GM21367 (cell line): ENCODE measurements around the gene RTN4R.

Experiments used
- ATAC-seq: cut with Tn5 transposase; IDR thresholded peaks from one replicate; pipeline ENCODE4 v1.9.1; 2021; ENCODE audit not compliant: unreplicated experiment

The RTN4R gene

GRCh38 chr22:20231514-20232236 lies 36.4 kb downstream of the RTN4R start:
- no peak for ATAC-seq

- ATAC-seq, result no peak
Measured at GRCh38 chr22:20230777-20231420, 37.2 kb downstream of the RTN4R start.

DNA sequence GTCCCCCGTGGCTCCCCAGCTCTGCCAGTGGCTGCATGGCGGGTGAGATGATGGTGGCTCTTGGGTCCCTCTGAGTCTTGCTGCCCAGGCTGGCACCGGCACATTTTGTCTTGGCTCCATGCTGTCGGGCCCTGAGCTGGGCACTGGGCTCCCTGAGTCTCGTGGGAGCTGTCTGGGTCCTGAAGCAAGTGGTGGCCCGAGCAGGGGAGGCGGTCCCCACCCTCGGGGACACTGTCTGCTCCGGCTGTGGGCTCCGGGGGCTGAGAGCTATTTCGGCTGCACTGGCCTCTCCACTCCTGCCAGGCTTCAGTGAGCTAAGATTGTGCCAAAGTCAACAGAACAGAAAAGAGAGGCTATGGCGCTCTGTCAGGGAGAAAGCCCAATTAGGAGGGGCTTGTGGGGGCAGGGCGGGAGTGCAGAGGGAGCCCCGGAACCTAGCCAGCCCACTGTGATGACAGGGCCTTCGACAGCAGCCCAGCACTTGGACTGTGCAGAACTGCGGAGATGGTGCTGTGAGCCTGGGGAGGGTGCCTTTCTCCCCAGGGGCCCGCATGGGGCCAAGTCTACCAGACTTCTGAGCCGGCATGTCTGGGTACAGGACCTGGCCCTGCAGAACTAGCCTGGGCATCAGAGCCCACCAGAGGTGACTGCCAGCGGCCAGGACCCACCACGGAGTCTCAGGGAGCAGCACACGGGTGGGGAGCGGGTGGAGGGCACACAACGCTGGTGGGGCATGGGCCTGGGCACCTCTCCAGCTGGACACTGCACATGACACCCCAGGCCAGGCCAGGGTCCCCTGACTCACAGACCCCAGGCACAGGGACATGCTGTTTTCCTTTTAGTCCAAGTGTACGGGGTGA lies 38.0 kb downstream of the RTN4R start:
- no peak for ATAC-seq

DNA sequence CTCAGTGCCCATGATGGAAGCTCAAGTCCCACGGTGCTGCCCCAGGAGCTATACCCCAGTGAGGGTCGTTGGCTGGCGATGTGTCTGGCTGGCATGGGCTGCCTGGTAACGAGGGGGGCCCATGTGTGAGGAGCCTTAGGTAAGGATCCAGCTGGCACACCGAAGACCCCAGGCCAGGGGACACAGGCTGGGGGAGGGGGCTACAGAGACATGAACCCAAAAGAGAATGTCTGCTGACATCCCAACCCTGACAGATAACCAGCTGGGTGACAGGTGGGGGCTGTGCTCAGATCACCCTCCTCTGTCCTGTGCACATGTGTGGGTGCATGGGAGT lies 39.2 kb downstream of the RTN4R start:
- ATAC-seq, result no peak

- no peak for ATAC-seq
Measured at GRCh38 chr22:20228055-20228938, 39.8 kb downstream of the RTN4R start.

- ATAC-seq, result no peak
Measured at GRCh38 chr22:20227363-20227762, 40.8 kb downstream of the RTN4R start.

DNA sequence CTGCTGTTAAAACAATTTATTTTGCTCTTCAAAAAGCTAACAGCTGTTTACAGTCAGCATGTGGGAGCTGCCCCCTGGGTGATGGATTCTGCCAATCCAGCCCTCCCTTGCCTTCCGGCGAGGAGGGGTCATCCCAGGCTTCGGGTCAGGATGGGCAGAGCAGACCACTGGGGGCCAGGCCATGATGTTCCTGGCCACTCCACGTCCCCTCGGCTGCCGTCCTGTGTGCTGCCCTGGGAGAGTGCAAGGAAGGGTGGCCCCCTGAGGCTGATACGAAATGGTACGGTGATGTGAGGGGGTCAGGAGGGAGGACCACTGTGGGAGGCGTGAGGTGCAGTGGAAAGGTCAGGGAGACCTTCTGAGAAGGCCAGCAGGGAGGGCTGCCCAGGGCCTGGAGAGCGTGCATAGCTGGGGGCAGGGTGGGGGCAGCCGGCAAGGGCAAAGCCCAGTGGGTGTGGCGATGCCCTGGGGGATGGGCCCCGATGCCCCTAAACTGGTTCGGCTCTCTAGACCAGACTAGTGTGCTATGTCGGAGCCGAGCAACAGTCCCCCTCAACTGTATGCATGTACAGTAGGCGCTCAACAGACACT lies 41.3 kb downstream of the RTN4R start:
- ATAC-seq, result no peak

DNA sequence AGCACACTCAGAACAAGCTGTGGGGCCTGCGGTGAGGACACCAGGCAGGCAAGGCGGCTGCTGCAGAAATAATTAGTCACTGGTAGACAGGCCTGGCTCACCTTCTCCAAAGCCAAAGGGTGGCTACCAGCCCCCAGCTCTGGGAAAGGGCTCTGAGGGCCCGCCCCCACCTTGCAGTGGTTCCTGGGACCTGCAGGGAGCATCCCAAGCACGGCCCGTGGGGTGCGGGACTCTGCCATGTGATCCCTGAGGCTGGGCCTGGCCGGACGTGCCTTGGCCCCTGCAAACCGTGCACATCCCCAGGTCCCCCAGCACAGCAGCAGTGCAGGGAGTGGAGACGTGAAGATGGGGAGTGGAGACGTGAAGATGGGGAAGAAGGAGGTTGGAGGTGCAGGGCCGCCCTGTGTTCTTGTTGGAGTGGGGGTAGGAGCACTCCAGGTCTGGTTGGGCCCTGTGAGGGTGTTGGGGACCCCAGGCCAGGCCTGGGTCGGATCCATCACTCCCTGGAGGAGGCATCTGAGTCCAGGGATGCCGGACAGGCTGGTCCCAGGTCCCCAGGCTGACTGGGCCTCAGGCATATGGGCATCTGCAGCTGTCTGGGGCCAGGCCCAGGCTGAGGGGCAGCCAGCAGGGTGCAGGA lies 41.9 kb downstream of the RTN4R start:
- ATAC-seq, result no peak

DNA sequence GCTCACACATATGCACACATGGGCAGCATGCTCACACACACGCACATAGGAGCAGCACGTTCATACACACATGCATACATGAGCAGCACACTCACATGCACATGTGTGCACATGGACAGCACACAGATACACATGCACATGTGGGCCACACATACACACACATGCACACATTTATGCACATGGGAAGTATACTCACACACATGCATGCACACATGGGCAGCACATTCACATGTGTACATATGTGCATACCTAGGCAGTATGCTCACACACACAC lies 42.5 kb downstream of the RTN4R start:
- no peak for ATAC-seq

DNA sequence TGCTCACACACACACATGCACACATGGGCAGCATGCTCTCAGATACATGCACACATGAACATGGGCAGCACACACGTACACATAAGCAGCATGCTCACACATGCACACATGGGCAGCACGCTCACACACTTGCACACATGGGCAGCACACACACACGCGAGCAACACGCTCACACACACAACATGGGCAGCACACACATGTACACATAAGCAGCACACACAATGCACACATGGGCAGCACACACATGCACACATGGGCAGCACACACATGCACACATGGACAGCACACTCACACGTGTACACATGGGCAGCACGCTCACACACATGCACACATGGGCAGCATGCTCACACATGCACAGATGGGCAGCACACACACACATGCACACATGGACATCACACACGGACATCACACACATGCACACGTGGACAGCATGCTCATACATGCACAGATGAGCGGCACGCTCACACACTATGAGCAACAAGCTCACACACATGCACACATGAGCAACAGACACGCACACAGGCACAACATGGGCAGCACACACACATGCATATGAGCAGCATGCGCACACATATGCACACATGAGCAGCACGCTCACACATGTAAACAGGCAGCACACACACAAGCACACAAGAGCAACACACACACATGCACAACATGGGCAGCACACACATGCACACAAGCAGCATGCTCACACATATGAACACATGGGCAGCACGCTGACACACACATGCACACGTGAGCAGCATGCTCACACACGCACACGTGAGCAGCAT lies 43.0 kb downstream of the RTN4R start:
- no peak for ATAC-seq

- ATAC-seq, result no peak
Measured at GRCh38 chr22:20224256-20224626, 43.9 kb downstream of the RTN4R start.

GRCh38 chr22:20223421-20224255 lies 44.5 kb downstream of the RTN4R start:
- no peak for ATAC-seq

- no peak for ATAC-seq
Measured at GRCh38 chr22:20222764-20223420, 45.2 kb downstream of the RTN4R start.

DNA sequence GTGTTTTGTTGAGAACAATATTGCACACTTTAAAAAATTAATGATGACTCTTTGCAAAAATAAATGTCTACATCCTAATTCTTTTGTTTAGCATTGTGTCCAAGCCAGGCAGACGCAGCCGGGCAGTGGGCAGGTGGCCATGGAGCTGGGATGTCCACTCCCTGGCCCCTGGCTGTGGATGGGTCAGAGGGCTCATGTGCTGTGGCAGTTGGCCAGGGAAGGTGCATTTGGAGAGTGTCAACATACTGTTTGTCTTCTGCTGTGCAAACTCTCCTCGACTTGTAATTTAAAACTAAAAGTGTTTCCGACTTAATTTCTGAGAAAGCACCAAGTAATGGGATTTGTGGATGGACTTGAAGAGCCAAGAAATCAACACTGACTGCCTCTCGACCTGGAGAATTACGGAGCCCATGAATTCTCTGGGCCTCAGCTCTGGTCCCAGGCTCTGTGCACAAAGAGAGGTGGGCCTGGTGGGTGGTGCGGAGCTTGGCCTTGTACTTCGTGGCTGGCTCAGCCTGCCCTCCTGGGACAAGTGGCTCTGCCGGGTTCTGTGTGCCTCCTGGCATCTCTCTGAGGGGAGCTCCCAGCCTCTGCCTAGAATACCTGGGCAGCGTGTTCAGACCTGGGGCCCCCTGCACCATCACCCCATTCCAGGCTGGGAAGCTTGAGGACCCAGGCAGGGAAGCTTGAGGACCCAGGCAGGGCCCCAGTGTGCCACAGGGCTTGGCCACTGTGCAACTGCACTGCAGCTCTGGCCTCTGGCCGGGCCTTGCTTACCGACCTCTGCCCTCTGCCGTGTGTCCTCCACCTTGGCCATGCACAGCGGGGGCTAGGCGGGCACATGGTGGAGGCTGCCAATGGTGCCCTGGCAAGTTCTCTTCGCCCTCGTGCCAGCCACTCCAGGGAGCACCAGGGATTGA lies 46.4 kb downstream of the RTN4R start:
- no peak for ATAC-seq

DNA sequence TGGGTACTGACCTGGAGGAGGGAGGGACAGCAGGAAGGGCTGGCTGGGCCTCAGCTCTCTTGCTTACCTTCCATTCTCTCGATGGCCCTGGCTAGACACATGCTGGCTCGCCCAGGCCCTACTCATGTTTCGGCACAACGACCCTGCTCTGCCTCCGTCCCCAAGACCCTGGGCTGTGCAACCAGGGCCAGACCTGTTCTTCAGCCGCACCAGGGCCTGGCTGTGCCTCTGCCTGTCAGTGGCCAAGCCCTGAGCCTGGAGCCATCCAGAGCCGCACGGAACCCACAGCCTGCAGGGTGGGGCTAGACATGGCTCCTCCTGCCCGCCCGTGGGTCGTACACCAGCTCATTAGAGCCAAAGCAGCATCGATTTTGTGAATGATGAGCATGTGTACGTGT lies 47.5 kb downstream of the RTN4R start:
- no peak for ATAC-seq

GRCh38 chr22:20219667-20220628 lies 48.2 kb downstream of the RTN4R start:
- ATAC-seq, result no peak
